Measurements from ENCODE around the gene WNT7A. TPM values are rescaled to one million over a fixed set of nuclear protein-coding genes. Genes with fewer than 3 reads are reported as not detected.

WNT7A gene
- polyA plus RNA-seq, 1 donor from 2014 or later, result 0.23 TPM

Other genes with a start within 250 kb of the WNT7A start
- 18.7 TPM for gene CHCHD4, start 244.8 kb upstream of the WNT7A start, polyA plus RNA-seq
- 40.0 TPM for gene TMEM43, start 245.0 kb upstream of the WNT7A start, polyA plus RNA-seq

Measured in IgD-negative memory B cell (primary cell).